IMR-90 (cell line): ENCODE measurements around the gene DVL3. TPM values are rescaled to one million over a fixed set of nuclear protein-coding genes. Genes with fewer than 3 reads are reported as not detected.

ENCODE experiments used
- ATAC-seq: fragments of 200-7000 bp; cut with Tn5 transposase; 2 replicates; pipeline ENCODE4 v1.9.1; 2020; ENCODE audit warnings: low read depth, mild to moderate bottlenecking, moderate library complexity
- BruUV-seq: library from RNA; stranded (reverse); fragments of 400-500 nt; replicated peaks from 2 replicates; lab custom pipeline; 2021; lab: Mats Ljungman, UMichigan
- CTCF ChIA-PET: fragments of 300-600 bp; formaldehyde crosslinking; extraction: SDS; loops from one replicate; lab custom pipeline; 2021; ENCODE audit warnings: antibody characterized with exemption; lab: Yijun Ruan, JAX
- POLR2A ChIA-PET: fragments of 300-600 bp; sonication (Branson Sonifier 250); formaldehyde crosslinking; loops from one replicate; lab custom pipeline; 2022; ENCODE audit warnings: antibody characterized with exemption; ENCODE audit not compliant: unreplicated experiment; lab: Charles Lee
- DNase-seq: peaks from one replicate; pipeline ENCODE4 v3.0.0; 2013
- H2AFZ ChIP-seq: replicated peaks from 2 replicates; pipeline ENCODE3; 2013; ENCODE audit warnings: low read length, mild to moderate bottlenecking; ENCODE audit not compliant: poor library complexity
- H2AK5ac ChIP-seq: 2 replicates; pipeline ENCODE4 v1.6.1; 2013; ENCODE audit warnings: low read depth, low read length, inconsistent platforms
- H2AK9ac ChIP-seq: replicated peaks from 2 replicates; pipeline ENCODE3; 2013; ENCODE audit warnings: mild to moderate bottlenecking, low read depth, low read length, moderate library complexity; ENCODE audit not compliant: poor library complexity
- H2BK120ac ChIP-seq: 2 replicates; pipeline ENCODE4 v1.6.1; 2013; ENCODE audit warnings: low read depth, low read length, inconsistent platforms
- H2BK15ac ChIP-seq: 3 replicates; pipeline ENCODE4 v1.6.1; 2013; ENCODE audit warnings: low read depth, low read length, inconsistent platforms
- H2BK20ac ChIP-seq: 2 replicates; pipeline ENCODE4 v1.6.1; 2013; ENCODE audit warnings: low read depth, mild to moderate bottlenecking, inconsistent platforms, low read length, moderate library complexity
- H2BK5ac ChIP-seq: 2 replicates; pipeline ENCODE4 v1.6.1; 2013; ENCODE audit warnings: mild to moderate bottlenecking, low read depth, low read length, inconsistent platforms; ENCODE audit not compliant: poor library complexity, severe bottlenecking
- H3K14ac ChIP-seq: replicated peaks from 2 replicates; pipeline ENCODE4 v1.6.1; 2013; ENCODE audit warnings: low read depth, low read length, inconsistent platforms
- H3K18ac ChIP-seq: 2 replicates; pipeline ENCODE4 v1.6.1; 2013; ENCODE audit warnings: low read depth, low read length, control low read depth
- H3K23ac ChIP-seq: 2 replicates; pipeline ENCODE4 v1.6.1; 2013; ENCODE audit warnings: low read depth, low read length, inconsistent platforms
- H3K27ac ChIP-seq: 2 replicates; pipeline ENCODE4 v1.5.1; 2013; ENCODE audit warnings: mild to moderate bottlenecking, control low read depth, low read length; ENCODE audit not compliant: insufficient read depth
- H3K27me3 ChIP-seq: 2 replicates; pipeline ENCODE4 v1.6.1; 2013; ENCODE audit warnings: low read length; ENCODE audit not compliant: control insufficient read depth, insufficient read depth
- H3K36me3 ChIP-seq: 2 replicates; pipeline ENCODE4 v1.6.1; 2013; ENCODE audit warnings: low read length, mixed read lengths; ENCODE audit not compliant: control insufficient read depth, insufficient read depth
- H3K4ac ChIP-seq: 2 replicates; pipeline ENCODE4 v1.6.1; 2013; ENCODE audit warnings: low read depth, low read length, inconsistent platforms
- H3K4me1 ChIP-seq: 2 replicates; pipeline ENCODE4 v1.6.1; 2013; ENCODE audit warnings: low read length, mixed read lengths; ENCODE audit not compliant: control insufficient read depth, insufficient read depth
- H3K4me2 ChIP-seq: 2 replicates; pipeline ENCODE4 v1.6.1; 2013; ENCODE audit warnings: low read depth, mild to moderate bottlenecking, control low read depth, low read length, moderate library complexity
- H3K4me3 ChIP-seq: 2 replicates; pipeline ENCODE4 v1.5.1; 2013; ENCODE audit warnings: low read depth, mild to moderate bottlenecking, control low read depth, low read length, moderate library complexity; ENCODE audit not compliant: insufficient read depth
- H3K56ac ChIP-seq: 2 replicates; pipeline ENCODE4 v1.6.1; 2013; ENCODE audit warnings: low read length, inconsistent platforms; ENCODE audit not compliant: insufficient read depth; ENCODE audit errors: extremely low read depth
- H3K79me1 ChIP-seq, 2 experiments: 2 replicates each; pipeline ENCODE4 v1.6.1; 2013; ENCODE audit warnings: low read length in 2 of 2, inconsistent platforms in 1 of 2, low read depth in 1 of 2
- H3K9ac ChIP-seq: 2 replicates; pipeline ENCODE4 v1.6.1; 2013; ENCODE audit warnings: low read depth, low read length, control low read depth
- H3K9me1 ChIP-seq: 2 replicates; pipeline ENCODE4 v1.6.1; 2013; ENCODE audit warnings: low read length, inconsistent platforms; ENCODE audit not compliant: insufficient read depth
- H3K9me3 ChIP-seq: 2 replicates; pipeline ENCODE4 v1.6.1; 2013; ENCODE audit warnings: low read length; ENCODE audit not compliant: control insufficient read depth, insufficient read depth
- H4K20me1 ChIP-seq: 2 replicates; pipeline ENCODE4 v1.6.1; 2013; ENCODE audit warnings: low read length, inconsistent platforms; ENCODE audit not compliant: insufficient read depth
- H4K5ac ChIP-seq: 2 replicates; pipeline ENCODE4 v1.6.1; 2013; ENCODE audit warnings: mild to moderate bottlenecking, low read depth, low read length, control low read depth
- H4K8ac ChIP-seq, 2 experiments: 2 replicates each; pipeline ENCODE4 v1.6.1; 2013; ENCODE audit warnings: low read depth in 2 of 2, low read length in 2 of 2, control low read depth in 1 of 2, inconsistent platforms in 1 of 2
- H4K91ac ChIP-seq: 2 replicates; pipeline ENCODE4 v1.6.1; 2013; ENCODE audit warnings: low read depth, low read length, inconsistent platforms; ENCODE audit not compliant: insufficient read depth
- BHLHE40 ChIP-seq: fragments of 150-350 bp; IDR thresholded peaks from 2 replicates; pipeline ENCODE4 v1.6.1; 2016; ENCODE audit warnings: mild to moderate bottlenecking, low read depth, low read length
- CEBPB ChIP-seq: IDR thresholded peaks from 2 replicates; pipeline ENCODE4 v1.6.1; 2012; ENCODE audit warnings: low read depth, low read length, improper control_type of control experiment
- ELK1 ChIP-seq: fragments of 150-350 bp; IDR thresholded peaks from 2 replicates; pipeline ENCODE4 v1.6.1; 2016; ENCODE audit warnings: low read depth, mild to moderate bottlenecking, low read length, moderate library complexity, borderline replicate concordance
- MAZ ChIP-seq: IDR thresholded peaks from 2 replicates; pipeline ENCODE4 v1.6.1; 2012; ENCODE audit warnings: low read depth, mild to moderate bottlenecking, low read length, improper control_type of control experiment, moderate library complexity, borderline replicate concordance
- MXI1 ChIP-seq: IDR thresholded peaks from 2 replicates; pipeline ENCODE4 v1.6.1; 2012; ENCODE audit warnings: low read depth, mild to moderate bottlenecking, low read length, moderate library complexity, borderline replicate concordance
- NFE2L2 ChIP-seq: fragments of 150-350 bp; IDR thresholded peaks from 2 replicates; pipeline ENCODE4 v1.6.1; 2016; ENCODE audit warnings: low read depth, mild to moderate bottlenecking, low read length
- POLR2A ChIP-seq: IDR thresholded peaks from 2 replicates; pipeline ENCODE4 v1.6.1; 2012; ENCODE audit warnings: mild to moderate bottlenecking, low read depth, low read length
- RCOR1 ChIP-seq: IDR thresholded peaks from 2 replicates; pipeline ENCODE4 v1.6.1; 2012; ENCODE audit warnings: mild to moderate bottlenecking, low read length, improper control_type of control experiment; ENCODE audit not compliant: insufficient replicate concordance
- dilution Hi-C: fragments of 300-500 bp; cut with HindIII; formaldehyde crosslinking; loops from one replicate; pipeline ENCODE4 v1.14.3; 2018; ENCODE audit warnings: low sequenced_read_pairs; ENCODE audit not compliant: unreplicated experiment
- in situ Hi-C: fragments of 300-500 bp; cut with MboI; formaldehyde crosslinking; loops from 3 replicates; pipeline ENCODE4 v1.14.3; 2019; ENCODE audit warnings: low sequenced_read_pairs, inconsistent platforms, mixed read lengths
- intact Hi-C: fragments of 100-400 bp; cut with micrococcal nuclease; formaldehyde crosslinking; loops from 2 replicates; pipeline ENCODE4 v1.10.0; 2022
- polyA plus RNA-seq, 3 experiments: library from polyadenylated mRNA; depleted of rRNA; stranded (reverse); fragments of >200 nt; gene quantifications; 2 replicates each; pipeline ENCODE4 v1.2.3, GENCODE V29; 2012; ENCODE audit warnings: low replicate concordance in 1 of 3
- total RNA-seq: library from RNA; depleted of rRNA; stranded (reverse); fragments of >200 nt; gene quantifications from 2 replicates; pipeline ENCODE4 v1.2.3, GENCODE V29; 2012
- TF ChIP-seq, protein P1 (sequence below): conservative IDR thresholded peaks from 2 replicates; pipeline ENCODE4 v1.5.1; 2012; ENCODE audit warnings: mild to moderate bottlenecking, low read depth, low read length, improper control_type of control experiment

DVL3 gene
- total and polyA plus RNA-seq, 2 of the 4 experiments (the other 2 are of a cell fraction) = 23.3 to 40.4 TPM

- Histone ChIP-seq H4K91ac (peak overlapping the region; percentile 94), H2AK5ac (peak overlapping the region; percentile 94), H3K4me1 (peaks cover 16% of the 10 kb centered on the region), H3K4me3 (peak overlapping the region; percentile 99), H3K23ac (peak overlapping the region; percentile 93), H3K4ac (peak overlapping the region; percentile 96), H2BK15ac (peak overlapping the region; percentile 86; the same call in 1 of the 3 replicates), H3K79me1 (peaks cover 9 to 70% of the 10 kb centered on the region in 2 experiments; a peak in 3 of 4 replicates), H4K5ac (peak overlapping the region; percentile 71), H2BK5ac (peak overlapping the region; percentile 94), H3K9me3 (no peaks in the 10 kb centered on the region), H3K56ac (peak overlapping the region; percentile 92), H4K8ac (peak overlapping the region; percentile 63 to 83; a peak in 3 of 4 replicates), H3K27ac (peak overlapping the region; percentile 96), H3K9ac (peak overlapping the region; percentile 98), H3K4me2 (peak overlapping the region; percentile 96), H3K9me1 (peaks cover 17% of the 10 kb centered on the region; the same call in 1 of the 2 replicates), H2BK120ac (peak overlapping the region; percentile 76; the same call in 1 of the 2 replicates), H4K20me1 (peaks cover 60% of the 10 kb centered on the region), H3K18ac (peak overlapping the region; percentile 78), H3K27me3 (no peaks in the 10 kb centered on the region), H2AK9ac (peak overlapping the region; percentile 97), H3K14ac (peak overlapping the region; percentile 97), H2AFZ (no peak overlapping the region), H3K36me3 (peaks cover 6% of the 10 kb centered on the region; the same call in 1 of the 2 replicates), H2BK20ac (no peak overlapping the region)
- ChIA-PET CTCF (no interaction called here), POLR2A (no interaction called here)
- in situ Hi-C loops = no loop called here
- ATAC-seq = no peak
- TF ChIP-seq MAZ (no peak), MXI1 (no peak), ELK1 (no peak), BHLHE40 (no peak), NFE2L2 (no peak), CEBPB (no peak), POLR2A (no peak), RCOR1 (no peak)
- TF ChIP-seq, protein P1, sequence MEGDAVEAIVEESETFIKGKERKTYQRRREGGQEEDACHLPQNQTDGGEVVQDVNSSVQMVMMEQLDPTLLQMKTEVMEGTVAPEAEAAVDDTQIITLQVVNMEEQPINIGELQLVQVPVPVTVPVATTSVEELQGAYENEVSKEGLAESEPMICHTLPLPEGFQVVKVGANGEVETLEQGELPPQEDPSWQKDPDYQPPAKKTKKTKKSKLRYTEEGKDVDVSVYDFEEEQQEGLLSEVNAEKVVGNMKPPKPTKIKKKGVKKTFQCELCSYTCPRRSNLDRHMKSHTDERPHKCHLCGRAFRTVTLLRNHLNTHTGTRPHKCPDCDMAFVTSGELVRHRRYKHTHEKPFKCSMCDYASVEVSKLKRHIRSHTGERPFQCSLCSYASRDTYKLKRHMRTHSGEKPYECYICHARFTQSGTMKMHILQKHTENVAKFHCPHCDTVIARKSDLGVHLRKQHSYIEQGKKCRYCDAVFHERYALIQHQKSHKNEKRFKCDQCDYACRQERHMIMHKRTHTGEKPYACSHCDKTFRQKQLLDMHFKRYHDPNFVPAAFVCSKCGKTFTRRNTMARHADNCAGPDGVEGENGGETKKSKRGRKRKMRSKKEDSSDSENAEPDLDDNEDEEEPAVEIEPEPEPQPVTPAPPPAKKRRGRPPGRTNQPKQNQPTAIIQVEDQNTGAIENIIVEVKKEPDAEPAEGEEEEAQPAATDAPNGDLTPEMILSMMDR = no peak
- no TSS peak for BruUV-seq
- dilution Hi-C loops = no loop called here
- no peak for DNase-seq
- intact Hi-C loops = no loop called here
Observed at GRCh38 chr3:184157206-184157605, 2.0 kb downstream of the DVL3 start.
